Measurements from ENCODE around the gene DHODH. TPM values are rescaled to one million over a fixed set of nuclear protein-coding genes. Genes with fewer than 3 reads are reported as not detected.

The DHODH gene
- total and polyA plus RNA-seq, 2 experiments from 2014 or later = 10.7 to 15.1 TPM

GRCh38 chr16:72009779-72010178 is 1.2 kb downstream of the DHODH start (continued):
- TF ChIP-seq ETS1 (IDR thresholded peaks at IDR 0.05) = no peak
- no peak for TF ChIP-seq ZNF331 (CRISPR knock-in tag; IDR thresholded peaks at IDR 0.05; ENCODE audit: low read depth)
- TF ChIP-seq ZNF114 (CRISPR knock-in tag; IDR thresholded peaks at IDR 0.05) = no peak
- TF ChIP-seq NANOG (IDR thresholded peaks at IDR 0.05; ENCODE audit: borderline replicate concordance) = no peak

- no peaks in the 10 kb centered on the region for H3K4me1 ChIP-seq (ENCODE audit: insufficient read depth)
- Mint-ChIP-seq H3K27me3 (ENCODE audit: insufficient read depth, low read depth, poor library complexity) (peaks cover 5% of the 10 kb centered on the region), H3K4me3 (no peak overlapping the region), H3K9me3 (peaks cover 6% of the 10 kb centered on the region; the same call in 2 of the 3 replicates), H3K27ac (no peak overlapping the region), H3K4me1 (peaks cover 4% of the 10 kb centered on the region; the same call in 1 of the 3 replicates), H3K36me3 (ENCODE audit: low read depth) (peaks cover 42% of the 10 kb centered on the region)
- H3K27me3 ChIP-seq (ENCODE audit: insufficient read depth) = no peaks in the 10 kb centered on the region
- H3F3A ChIP-seq (replicated peaks; ENCODE audit: low read depth) = no peaks in the 10 kb centered on the region
- H3K4me2 ChIP-seq = no peak overlapping the region
- H4K20me1 ChIP-seq (replicated peaks; ENCODE audit: insufficient read depth) = peaks cover 3% of the 10 kb centered on the region; the same call in 1 of the 2 replicates
- H3K4me3 ChIP-seq = no peak overlapping the region
- H3K9me2 ChIP-seq (ENCODE audit: insufficient read depth) = no peaks in the 10 kb centered on the region
- no peak overlapping the region for H3K27ac ChIP-seq (ENCODE audit: low read depth)
- peaks cover 13% of the 10 kb centered on the region for H3K79me2 ChIP-seq (replicated peaks; ENCODE audit: insufficient read depth)
- ATAC-seq (no peak), DNase-seq (ENCODE audit: low spot score) (no peak)
- H2AFZ ChIP-seq = no peak overlapping the region
- H3K36me3 ChIP-seq (ENCODE audit: insufficient read depth) = peaks cover 4% of the 10 kb centered on the region; the same call in 1 of the 2 replicates
- no peak for TF ChIP-seq ETS1 (IDR thresholded peaks at IDR 0.05)
- TF ChIP-seq ZNF114 (CRISPR knock-in tag; IDR thresholded peaks at IDR 0.05) = no peak
- TF ChIP-seq EZH2 (IDR thresholded peaks at IDR 0.05; ENCODE audit: low read depth, unreplicated experiment) = no peak
- TF ChIP-seq, protein P1, sequence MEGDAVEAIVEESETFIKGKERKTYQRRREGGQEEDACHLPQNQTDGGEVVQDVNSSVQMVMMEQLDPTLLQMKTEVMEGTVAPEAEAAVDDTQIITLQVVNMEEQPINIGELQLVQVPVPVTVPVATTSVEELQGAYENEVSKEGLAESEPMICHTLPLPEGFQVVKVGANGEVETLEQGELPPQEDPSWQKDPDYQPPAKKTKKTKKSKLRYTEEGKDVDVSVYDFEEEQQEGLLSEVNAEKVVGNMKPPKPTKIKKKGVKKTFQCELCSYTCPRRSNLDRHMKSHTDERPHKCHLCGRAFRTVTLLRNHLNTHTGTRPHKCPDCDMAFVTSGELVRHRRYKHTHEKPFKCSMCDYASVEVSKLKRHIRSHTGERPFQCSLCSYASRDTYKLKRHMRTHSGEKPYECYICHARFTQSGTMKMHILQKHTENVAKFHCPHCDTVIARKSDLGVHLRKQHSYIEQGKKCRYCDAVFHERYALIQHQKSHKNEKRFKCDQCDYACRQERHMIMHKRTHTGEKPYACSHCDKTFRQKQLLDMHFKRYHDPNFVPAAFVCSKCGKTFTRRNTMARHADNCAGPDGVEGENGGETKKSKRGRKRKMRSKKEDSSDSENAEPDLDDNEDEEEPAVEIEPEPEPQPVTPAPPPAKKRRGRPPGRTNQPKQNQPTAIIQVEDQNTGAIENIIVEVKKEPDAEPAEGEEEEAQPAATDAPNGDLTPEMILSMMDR (conservative IDR thresholded peaks at IDR 0.05; ENCODE audit: low read depth in 2 of 2) = no peak
- TF ChIP-seq, protein P2, sequence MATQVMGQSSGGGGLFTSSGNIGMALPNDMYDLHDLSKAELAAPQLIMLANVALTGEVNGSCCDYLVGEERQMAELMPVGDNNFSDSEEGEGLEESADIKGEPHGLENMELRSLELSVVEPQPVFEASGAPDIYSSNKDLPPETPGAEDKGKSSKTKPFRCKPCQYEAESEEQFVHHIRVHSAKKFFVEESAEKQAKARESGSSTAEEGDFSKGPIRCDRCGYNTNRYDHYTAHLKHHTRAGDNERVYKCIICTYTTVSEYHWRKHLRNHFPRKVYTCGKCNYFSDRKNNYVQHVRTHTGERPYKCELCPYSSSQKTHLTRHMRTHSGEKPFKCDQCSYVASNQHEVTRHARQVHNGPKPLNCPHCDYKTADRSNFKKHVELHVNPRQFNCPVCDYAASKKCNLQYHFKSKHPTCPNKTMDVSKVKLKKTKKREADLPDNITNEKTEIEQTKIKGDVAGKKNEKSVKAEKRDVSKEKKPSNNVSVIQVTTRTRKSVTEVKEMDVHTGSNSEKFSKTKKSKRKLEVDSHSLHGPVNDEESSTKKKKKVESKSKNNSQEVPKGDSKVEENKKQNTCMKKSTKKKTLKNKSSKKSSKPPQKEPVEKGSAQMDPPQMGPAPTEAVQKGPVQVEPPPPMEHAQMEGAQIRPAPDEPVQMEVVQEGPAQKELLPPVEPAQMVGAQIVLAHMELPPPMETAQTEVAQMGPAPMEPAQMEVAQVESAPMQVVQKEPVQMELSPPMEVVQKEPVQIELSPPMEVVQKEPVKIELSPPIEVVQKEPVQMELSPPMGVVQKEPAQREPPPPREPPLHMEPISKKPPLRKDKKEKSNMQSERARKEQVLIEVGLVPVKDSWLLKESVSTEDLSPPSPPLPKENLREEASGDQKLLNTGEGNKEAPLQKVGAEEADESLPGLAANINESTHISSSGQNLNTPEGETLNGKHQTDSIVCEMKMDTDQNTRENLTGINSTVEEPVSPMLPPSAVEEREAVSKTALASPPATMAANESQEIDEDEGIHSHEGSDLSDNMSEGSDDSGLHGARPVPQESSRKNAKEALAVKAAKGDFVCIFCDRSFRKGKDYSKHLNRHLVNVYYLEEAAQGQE (IDR thresholded peaks at IDR 0.05; ENCODE audit: unreplicated experiment) = no peak
- TF ChIP-seq ZNF331 (CRISPR knock-in tag; IDR thresholded peaks at IDR 0.05; ENCODE audit: low read depth) = no peak
- TF ChIP-seq, protein P3, sequence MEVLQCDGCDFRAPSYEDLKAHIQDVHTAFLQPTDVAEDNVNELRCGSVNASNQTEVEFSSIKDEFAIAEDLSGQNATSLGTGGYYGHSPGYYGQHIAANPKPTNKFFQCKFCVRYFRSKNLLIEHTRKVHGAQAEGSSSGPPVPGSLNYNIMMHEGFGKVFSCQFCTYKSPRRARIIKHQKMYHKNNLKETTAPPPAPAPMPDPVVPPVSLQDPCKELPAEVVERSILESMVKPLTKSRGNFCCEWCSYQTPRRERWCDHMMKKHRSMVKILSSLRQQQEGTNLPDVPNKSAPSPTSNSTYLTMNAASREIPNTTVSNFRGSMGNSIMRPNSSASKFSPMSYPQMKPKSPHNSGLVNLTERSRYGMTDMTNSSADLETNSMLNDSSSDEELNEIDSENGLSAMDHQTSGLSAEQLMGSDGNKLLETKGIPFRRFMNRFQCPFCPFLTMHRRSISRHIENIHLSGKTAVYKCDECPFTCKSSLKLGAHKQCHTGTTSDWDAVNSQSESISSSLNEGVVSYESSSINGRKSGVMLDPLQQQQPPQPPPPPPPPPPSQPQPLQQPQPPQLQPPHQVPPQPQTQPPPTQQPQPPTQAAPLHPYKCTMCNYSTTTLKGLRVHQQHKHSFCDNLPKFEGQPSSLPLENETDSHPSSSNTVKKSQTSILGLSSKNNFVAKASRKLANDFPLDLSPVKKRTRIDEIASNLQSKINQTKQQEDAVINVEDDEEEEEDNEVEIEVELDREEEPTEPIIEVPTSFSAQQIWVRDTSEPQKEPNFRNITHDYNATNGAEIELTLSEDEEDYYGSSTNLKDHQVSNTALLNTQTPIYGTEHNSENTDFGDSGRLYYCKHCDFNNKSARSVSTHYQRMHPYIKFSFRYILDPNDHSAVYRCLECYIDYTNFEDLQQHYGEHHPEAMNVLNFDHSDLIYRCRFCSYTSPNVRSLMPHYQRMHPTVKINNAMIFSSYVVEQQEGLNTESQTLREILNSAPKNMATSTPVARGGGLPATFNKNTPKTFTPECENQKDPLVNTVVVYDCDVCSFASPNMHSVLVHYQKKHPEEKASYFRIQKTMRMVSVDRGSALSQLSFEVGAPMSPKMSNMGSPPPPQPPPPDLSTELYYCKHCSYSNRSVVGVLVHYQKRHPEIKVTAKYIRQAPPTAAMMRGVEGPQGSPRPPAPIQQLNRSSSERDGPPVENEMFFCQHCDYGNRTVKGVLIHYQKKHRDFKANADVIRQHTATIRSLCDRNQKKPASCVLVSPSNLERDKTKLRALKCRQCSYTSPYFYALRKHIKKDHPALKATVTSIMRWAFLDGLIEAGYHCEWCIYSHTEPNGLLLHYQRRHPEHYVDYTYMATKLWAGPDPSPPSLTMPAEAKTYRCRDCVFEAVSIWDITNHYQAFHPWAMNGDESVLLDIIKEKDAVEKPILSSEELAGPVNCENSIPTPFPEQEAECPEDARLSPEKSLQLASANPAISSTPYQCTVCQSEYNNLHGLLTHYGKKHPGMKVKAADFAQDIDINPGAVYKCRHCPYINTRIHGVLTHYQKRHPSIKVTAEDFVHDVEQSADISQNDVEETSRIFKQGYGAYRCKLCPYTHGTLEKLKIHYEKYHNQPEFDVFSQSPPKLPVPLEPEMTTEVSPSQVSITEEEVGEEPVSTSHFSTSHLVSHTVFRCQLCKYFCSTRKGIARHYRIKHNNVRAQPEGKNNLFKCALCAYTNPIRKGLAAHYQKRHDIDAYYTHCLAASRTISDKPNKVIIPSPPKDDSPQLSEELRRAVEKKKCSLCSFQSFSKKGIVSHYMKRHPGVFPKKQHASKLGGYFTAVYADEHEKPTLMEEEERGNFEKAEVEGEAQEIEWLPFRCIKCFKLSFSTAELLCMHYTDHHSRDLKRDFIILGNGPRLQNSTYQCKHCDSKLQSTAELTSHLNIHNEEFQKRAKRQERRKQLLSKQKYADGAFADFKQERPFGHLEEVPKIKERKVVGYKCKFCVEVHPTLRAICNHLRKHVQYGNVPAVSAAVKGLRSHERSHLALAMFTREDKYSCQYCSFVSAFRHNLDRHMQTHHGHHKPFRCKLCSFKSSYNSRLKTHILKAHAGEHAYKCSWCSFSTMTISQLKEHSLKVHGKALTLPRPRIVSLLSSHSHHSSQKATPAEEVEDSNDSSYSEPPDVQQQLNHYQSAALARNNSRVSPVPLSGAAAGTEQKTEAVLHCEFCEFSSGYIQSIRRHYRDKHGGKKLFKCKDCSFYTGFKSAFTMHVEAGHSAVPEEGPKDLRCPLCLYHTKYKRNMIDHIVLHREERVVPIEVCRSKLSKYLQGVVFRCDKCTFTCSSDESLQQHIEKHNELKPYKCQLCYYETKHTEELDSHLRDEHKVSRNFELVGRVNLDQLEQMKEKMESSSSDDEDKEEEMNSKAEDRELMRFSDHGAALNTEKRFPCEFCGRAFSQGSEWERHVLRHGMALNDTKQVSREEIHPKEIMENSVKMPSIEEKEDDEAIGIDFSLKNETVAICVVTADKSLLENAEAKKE (CRISPR knock-in tag; IDR thresholded peaks at IDR 0.05) = no peak
- TF ChIP-seq STAT1 (IDR thresholded peaks at IDR 0.05; ENCODE audit: unreplicated experiment) = no peak
- TF ChIP-seq POLR2AphosphoS5 (IDR thresholded peaks at IDR 0.05; ENCODE audit: low read depth) = no peak
- TF ChIP-seq EZH2phosphoT487 (IDR thresholded peaks at IDR 0.05; ENCODE audit: unreplicated experiment) = no peak
These were observed 4.1 kb downstream of the DHODH start for GRCh38 chr16:72012607-72013006.
